ENCODE measurements around the gene TNRC18.
"Not testable (repeated sequence)": the region's sequence is repeated elsewhere in the genome, so short reads cannot be mapped to it uniquely, and the experiment has no call there.

The TNRC18 gene

DNA sequence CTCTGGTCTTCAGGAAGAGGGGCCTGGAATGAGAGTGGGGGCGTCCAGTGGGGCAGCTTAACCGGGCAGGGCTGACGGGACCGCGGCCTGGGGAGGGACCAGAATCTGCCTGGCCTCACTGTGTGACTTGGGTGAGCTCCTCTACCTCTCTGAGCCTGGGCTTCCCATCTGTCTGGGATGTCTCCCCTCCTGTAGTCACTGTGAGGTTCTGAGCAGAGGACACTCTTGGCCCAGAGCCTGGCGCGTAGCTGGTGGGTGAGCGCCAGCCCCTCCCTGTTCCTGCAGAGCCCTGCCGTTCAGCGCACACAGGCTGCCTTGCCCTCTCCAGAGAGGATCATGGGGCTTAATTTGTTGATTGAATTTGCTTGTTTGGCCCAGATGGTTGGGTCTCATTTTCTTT lies 148.1 kb downstream of the TNRC18 start:
- not testable (repeated sequence) for DNase-seq (ENCODE audit: extremely low read depth in 1 of 2, low read depth in 1 of 2)

- DNase-seq (ENCODE audit: extremely low read depth in 1 of 2, low read depth in 1 of 2): not testable (repeated sequence)
Observed at GRCh38 chr7:5274985-5275431, 148.6 kb downstream of the TNRC18 start.

DNA sequence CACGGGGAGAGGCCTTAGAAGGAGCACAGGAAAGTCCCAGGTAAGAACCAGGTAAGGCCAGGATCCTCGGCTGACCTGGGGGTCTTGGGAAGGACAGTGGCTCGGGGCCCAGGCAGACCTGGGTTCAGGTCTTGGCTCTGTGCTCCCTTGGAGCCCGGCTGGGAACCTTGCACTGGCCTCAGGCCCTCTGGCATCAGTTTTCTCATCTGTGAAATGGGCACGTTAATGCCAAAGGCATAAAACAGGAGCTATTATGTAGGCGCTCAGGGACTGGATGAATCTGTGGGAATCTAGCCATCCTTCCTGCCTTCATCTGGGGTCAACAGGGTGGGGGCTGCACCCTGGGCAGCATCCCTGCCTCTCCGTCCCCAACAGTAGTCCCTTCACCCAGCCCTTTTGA lies 149.2 kb downstream of the TNRC18 start:
- no peak for DNase-seq (ENCODE audit: extremely low read depth in 1 of 2, low read depth in 1 of 2)

- DNase-seq (ENCODE audit: extremely low read depth in 1 of 2, low read depth in 1 of 2): not testable (repeated sequence)
Observed at GRCh38 chr7:5273831-5274405, 149.7 kb downstream of the TNRC18 start.

- DNase-seq (ENCODE audit: extremely low read depth in 1 of 2, low read depth in 1 of 2): no peak
Observed at GRCh38 chr7:5270788-5271187, 152.8 kb downstream of the TNRC18 start.

DNA sequence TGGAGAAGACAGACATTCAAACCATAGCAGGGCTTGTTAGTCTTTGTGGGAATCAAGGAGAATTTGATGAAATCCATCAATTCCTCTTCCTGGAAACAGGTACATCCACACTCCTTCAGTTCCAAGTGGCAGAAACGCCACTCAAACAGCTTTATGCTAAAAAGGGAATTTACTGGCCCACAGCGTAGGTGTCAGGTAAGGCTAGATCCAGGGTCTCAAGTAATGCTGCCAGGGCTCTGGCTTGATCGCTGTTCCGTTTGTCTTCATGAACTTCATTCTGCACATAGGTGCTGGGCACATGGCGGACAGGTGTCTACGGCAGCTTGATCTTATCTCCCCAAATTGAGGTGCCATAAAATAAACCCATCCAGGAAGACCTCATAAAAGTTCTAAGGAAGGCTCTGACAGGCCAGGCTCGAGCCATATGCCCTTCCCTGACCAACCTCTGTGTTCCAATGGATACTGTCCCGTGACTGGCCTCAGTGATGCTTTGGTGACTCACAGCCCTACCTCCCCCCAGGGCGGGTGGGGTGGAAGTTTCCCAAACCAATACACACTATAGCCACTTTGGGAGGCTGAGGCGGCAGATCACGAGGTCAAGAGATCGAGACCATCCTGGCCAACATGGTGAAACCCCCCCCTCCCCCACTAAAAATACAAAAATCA lies 153.5 kb downstream of the TNRC18 start:
- not testable (repeated sequence) for DNase-seq (ENCODE audit: extremely low read depth in 1 of 2, low read depth in 1 of 2)

DNA sequence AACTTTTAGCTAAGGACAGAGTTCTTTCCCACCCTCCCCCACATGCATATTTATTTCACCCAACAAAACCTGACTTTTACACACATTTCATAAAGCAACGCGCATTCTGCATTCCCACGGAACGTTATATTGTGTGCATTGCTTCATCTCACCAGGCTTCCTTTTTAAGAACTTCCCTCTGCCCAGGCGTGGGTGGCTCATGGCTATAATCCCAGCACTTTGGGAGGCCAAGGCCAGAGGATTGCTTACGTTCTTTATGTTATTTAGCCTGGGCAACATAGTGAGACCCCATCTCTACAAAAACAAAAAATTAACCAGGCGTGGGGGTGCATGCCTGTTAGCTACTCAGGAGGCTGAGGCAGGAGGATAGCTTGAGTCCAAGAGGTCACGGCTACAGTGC lies 155.8 kb downstream of the TNRC18 start:
- not testable (repeated sequence) for DNase-seq (ENCODE audit: extremely low read depth in 1 of 2, low read depth in 1 of 2)

DNA sequence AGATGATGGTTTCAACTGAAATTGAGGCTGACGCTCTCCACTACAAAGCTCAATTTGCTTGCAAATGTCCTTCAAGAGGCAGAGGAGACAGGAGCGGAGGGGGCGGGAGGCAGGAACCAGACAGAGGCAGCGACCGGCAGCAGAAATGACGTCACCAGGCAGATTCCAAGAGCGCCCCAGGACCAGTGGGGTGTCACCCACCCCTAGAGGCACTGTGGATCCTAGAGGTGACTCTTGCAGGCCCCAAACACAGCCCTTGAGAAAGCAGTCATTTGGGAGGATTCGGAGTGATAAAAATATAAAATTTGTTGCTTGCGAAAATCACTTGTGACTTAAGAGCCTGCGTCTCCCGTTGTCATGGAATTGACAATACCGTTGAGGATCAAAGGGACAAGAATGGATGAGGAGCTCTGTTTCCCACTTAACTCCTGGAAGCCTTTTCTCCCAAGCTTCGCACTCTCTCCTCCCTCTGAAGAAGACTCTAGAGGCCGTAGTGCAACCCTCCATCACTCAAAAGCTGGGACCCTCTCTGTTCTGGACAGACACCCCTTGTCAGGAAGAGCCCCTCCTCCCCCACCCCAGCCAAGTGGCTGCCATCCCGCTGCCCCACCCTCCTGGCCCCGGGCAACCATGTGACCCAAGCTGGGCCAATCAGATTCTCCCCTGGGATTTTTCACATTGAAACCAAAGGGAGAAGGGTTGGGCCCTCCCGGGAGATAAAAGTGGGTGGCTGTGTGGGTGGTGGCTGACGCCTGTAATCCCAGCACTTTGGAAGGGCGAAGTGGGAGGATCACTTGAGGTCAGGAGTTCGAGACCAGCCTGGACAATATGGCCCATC lies 157.2 kb downstream of the TNRC18 start:
- DNase-seq (ENCODE audit: extremely low read depth in 1 of 2, low read depth in 1 of 2): no peak

- no peak for DNase-seq (ENCODE audit: extremely low read depth in 1 of 2, low read depth in 1 of 2)
Observed at GRCh38 chr7:5265320-5266190, 158.1 kb downstream of the TNRC18 start.

DNA sequence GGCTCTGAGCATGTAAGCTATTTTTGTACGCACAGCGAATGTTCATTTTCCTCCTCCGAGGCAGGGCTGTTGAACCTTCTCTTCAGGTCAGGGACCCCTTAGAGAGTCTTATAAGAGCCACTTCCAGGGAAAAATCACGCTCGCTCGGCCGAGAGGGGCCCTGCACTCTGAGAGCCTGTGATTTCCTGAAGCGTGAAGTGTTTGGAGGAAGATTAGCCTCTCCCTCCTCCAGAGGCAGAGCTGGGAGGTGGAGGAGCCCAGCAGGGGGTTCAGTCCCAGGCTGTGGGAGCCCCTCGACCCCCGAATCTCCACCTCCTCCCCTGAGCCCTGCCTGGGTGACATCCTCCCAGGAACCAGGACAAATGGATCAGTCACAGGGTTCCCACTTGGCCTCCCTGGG lies 160.6 kb downstream of the TNRC18 start:
- DNase-seq (ENCODE audit: extremely low read depth in 1 of 2, low read depth in 1 of 2): not testable (repeated sequence)

DNA sequence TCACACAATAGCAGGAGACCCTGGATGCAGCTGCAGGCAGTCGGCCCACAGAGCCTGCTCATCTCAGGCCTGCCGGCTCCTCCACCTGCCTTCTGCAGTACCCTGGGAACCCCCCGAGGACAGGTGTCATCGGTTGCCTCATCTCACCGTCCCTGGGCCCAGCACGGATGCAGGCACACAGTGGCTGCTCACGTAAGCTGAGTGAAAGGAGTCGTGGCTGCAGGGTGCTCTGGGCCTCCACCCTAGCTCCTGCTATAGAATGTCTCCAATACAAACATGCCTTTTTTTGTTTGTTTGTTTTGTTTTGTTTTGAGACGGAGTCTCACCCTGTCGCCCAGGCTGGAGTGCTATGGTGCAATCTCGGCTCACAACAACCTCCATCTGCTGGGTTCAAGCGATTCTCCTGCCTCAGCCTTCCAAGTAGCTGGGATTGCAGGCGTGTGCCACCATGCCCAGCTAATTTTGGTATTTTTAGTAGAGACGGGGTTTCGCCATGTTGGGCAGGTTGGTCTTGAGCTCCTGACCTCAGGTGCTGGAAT lies 163.0 kb downstream of the TNRC18 start:
- DNase-seq (ENCODE audit: extremely low read depth in 1 of 2, low read depth in 1 of 2): not testable (repeated sequence)

Measured in stimulated activated CD8-positive, alpha-beta memory T cell treated with anti-CD3 and anti-CD28 coated beads, Interleukin-7, amount 100 ng/mL, for 48 hours (primary cell).